Tibial artery (tissue), 4 donors: ENCODE measurements around the gene TRIM59.

ENCODE experiments used
- DNase-seq, 2 donors: peaks; one replicate each; pipeline ENCODE4 v3.0.0-alpha.2; 2019
- H3K27ac ChIP-seq, 2 donors: fragments of 200-600 bp; sonication (generic) in 1 of 2; 1 replicate in 1 of 2; 2 replicates in 1 of 2; pipeline ENCODE4 v1.5.1; 2018 to 2019; ENCODE audit warnings: mild to moderate bottlenecking in 1 of 2
- H3K27me3 ChIP-seq, 2 donors: fragments of 200-600 bp; sonication (generic) in 1 of 2; one replicate each; pipeline versions ENCODE4 v1.5.1 to v1.6.0; 2016 to 2019
- H3K36me3 ChIP-seq, 3 donors: fragments of 200-600 bp; sonication (generic) in 2 of 3; one replicate each; pipeline ENCODE4 v1.5.1; 2016 to 2019; ENCODE audit warnings: mild to moderate bottlenecking in 2 of 3
- H3K4me1 ChIP-seq, 4 donors: fragments of 200-600 bp; sonication (generic) in 2 of 4; 1 replicate in 3 of 4; 2 replicates in 1 of 4; pipeline ENCODE4 v1.5.1; 2016 to 2019
- H3K4me3 ChIP-seq, 2 donors: fragments of 200-600 bp; sonication (generic) in 1 of 2; 1 replicate in 1 of 2; 2 replicates in 1 of 2; pipeline ENCODE4 v1.5.1; 2018 to 2019; ENCODE audit warnings: mild to moderate bottlenecking in 2 of 2
- H3K9me3 ChIP-seq, 3 donors: fragments of 200-600 bp; sonication (generic) in 1 of 3; one replicate each; pipeline ENCODE4 v1.5.1; 2016 to 2019
- intact Hi-C: fragments of 100-400 bp; cut with DNase I; formaldehyde crosslinking; loops from one replicate; pipeline ENCODE4 v1.15.0; 2023; ENCODE audit warnings: low total_unique reads
- TF ChIP-seq, protein P1 (sequence below), 2 experiments: fragments of 200-600 bp in 1 of 2; fragments of 450-650 bp in 1 of 2; IDR thresholded peaks; one replicate each; pipeline ENCODE4 v1.5.1; 2017 to 2019; ENCODE audit warnings: antibody characterized with exemption in 2 of 2, mild to moderate bottlenecking in 1 of 2, moderate library complexity in 1 of 2

The TRIM59 gene

DNA sequence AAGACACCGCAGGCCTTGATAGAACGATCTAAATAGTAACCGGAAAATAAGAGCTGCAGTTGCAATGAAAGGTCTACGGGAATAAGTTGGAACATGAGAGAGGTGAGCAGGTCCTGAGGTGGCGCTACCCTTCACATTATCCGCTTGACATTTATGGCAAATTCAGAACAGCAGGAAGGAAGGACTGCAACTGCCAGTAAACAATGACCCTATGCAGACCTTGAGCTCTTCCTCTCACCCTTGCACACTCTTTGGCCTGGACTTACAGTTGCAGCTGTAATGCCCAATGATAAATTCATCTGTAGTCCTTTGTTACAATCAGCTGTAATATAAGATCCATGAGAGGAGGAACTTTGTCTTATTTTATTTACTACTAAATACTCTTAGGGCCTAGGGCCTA is 32.3 kb upstream of the TRIM59 start:
- H3K27me3 ChIP-seq = peaks cover 0 to 3% of the 10 kb centered on the region in 2 donors
- H3K36me3 ChIP-seq = no peaks in the 10 kb centered on the region
- DNase-seq = no peak
- H3K27ac ChIP-seq = no peak overlapping the region
- TF ChIP-seq, protein P1, sequence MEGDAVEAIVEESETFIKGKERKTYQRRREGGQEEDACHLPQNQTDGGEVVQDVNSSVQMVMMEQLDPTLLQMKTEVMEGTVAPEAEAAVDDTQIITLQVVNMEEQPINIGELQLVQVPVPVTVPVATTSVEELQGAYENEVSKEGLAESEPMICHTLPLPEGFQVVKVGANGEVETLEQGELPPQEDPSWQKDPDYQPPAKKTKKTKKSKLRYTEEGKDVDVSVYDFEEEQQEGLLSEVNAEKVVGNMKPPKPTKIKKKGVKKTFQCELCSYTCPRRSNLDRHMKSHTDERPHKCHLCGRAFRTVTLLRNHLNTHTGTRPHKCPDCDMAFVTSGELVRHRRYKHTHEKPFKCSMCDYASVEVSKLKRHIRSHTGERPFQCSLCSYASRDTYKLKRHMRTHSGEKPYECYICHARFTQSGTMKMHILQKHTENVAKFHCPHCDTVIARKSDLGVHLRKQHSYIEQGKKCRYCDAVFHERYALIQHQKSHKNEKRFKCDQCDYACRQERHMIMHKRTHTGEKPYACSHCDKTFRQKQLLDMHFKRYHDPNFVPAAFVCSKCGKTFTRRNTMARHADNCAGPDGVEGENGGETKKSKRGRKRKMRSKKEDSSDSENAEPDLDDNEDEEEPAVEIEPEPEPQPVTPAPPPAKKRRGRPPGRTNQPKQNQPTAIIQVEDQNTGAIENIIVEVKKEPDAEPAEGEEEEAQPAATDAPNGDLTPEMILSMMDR (IDR thresholded peaks at IDR 0.05) = no peak
- peaks cover 0 to 4% (median 0%) of the 10 kb centered on the region in 4 donors for H3K4me1 ChIP-seq
- H3K4me3 ChIP-seq = no peak overlapping the region
- intact Hi-C loops = no loop called here
- no peaks in the 10 kb centered on the region for H3K9me3 ChIP-seq

- TF ChIP-seq, protein P1 (IDR thresholded peaks at IDR 0.05) = no peak
- Histone ChIP-seq H3K27me3 (peaks cover 0 to 3% of the 10 kb centered on the region in 2 donors), H3K9me3 (no peaks in the 10 kb centered on the region), H3K27ac (no peak overlapping the region), H3K4me3 (no peak overlapping the region), H3K4me1 (peaks cover 0 to 1% (median 0%) of the 10 kb centered on the region in 4 donors), H3K36me3 (no peaks in the 10 kb centered on the region)
- intact Hi-C loops = no loop called here
- DNase-seq = no peak
These were observed 31.3 kb upstream of the TRIM59 start for GRCh38 chr3:160480931-160481330.

GRCh38 chr3:160479376-160479775 is 29.8 kb upstream of the TRIM59 start:
- no peak for DNase-seq
- Histone ChIP-seq H3K4me1 (no peaks in the 10 kb centered on the region), H3K27me3 (peaks cover 0 to 2% of the 10 kb centered on the region in 2 donors), H3K36me3 (no peaks in the 10 kb centered on the region), H3K27ac (no peak overlapping the region), H3K4me3 (no peak overlapping the region), H3K9me3 (no peaks in the 10 kb centered on the region)
- intact Hi-C loops = no loop called here
- TF ChIP-seq, protein P1 (IDR thresholded peaks at IDR 0.05) = no peak

- no peaks in the 10 kb centered on the region for H3K4me1 ChIP-seq
- no peak for DNase-seq
- TF ChIP-seq, protein P1 (IDR thresholded peaks at IDR 0.05) = no peak
- intact Hi-C loops = no loop called here
- no peaks in the 10 kb centered on the region for H3K36me3 ChIP-seq
- no peak overlapping the region for H3K27ac ChIP-seq
- no peaks in the 10 kb centered on the region for H3K9me3 ChIP-seq
- no peak overlapping the region for H3K4me3 ChIP-seq
- no peaks in the 10 kb centered on the region for H3K27me3 ChIP-seq
These were observed 28.8 kb upstream of the TRIM59 start for GRCh38 chr3:160478338-160478737.

GRCh38 chr3:160477750-160478149 is 28.2 kb upstream of the TRIM59 start:
- DNase-seq = no peak
- H3K36me3 ChIP-seq = no peaks in the 10 kb centered on the region
- no peak overlapping the region for H3K27ac ChIP-seq
- no peaks in the 10 kb centered on the region for H3K4me1 ChIP-seq
- intact Hi-C loops = no loop called here
- TF ChIP-seq, protein P1 (IDR thresholded peaks at IDR 0.05) = no peak
- no peak overlapping the region for H3K4me3 ChIP-seq
- no peaks in the 10 kb centered on the region for H3K27me3 ChIP-seq
- no peaks in the 10 kb centered on the region for H3K9me3 ChIP-seq

DNA sequence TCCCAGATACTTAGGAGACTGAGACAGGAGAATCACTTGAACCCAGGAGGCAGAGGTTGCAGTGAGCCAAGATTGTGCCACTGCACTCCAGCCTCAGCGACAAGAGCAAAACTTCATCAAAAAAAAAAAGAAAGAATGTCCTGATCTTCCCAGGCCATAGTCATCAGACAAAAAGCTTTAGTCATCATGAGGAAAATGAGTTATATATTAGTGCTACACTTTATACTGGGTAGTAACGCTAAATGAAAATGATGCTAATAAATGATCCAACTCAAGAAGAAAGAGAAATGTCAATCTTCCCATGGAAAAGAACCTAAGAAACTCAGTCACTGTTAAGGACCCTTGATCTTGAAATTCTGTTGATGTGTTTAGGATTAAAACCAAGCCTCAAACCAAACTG is 26.3 kb upstream of the TRIM59 start:
- no peaks in the 10 kb centered on the region for H3K9me3 ChIP-seq
- TF ChIP-seq, protein P1 (IDR thresholded peaks at IDR 0.05) = no peak
- H3K4me1 ChIP-seq = no peaks in the 10 kb centered on the region
- H3K27ac ChIP-seq = no peak overlapping the region
- H3K4me3 ChIP-seq = no peak overlapping the region
- no peaks in the 10 kb centered on the region for H3K36me3 ChIP-seq
- intact Hi-C loops = no loop called here
- H3K27me3 ChIP-seq = no peaks in the 10 kb centered on the region
- DNase-seq = no peak
